ENCODE results near the gene EVI5L. TPM values are rescaled to one million over a fixed set of nuclear protein-coding genes. Genes with fewer than 3 reads are reported as not detected.

EVI5L gene
- total and polyA plus RNA-seq, 2 of the 13 experiments (the other 11 are each of a cell fraction or from before 2014, with no cell fraction given): 1.7 to 2.4 TPM

DNA sequence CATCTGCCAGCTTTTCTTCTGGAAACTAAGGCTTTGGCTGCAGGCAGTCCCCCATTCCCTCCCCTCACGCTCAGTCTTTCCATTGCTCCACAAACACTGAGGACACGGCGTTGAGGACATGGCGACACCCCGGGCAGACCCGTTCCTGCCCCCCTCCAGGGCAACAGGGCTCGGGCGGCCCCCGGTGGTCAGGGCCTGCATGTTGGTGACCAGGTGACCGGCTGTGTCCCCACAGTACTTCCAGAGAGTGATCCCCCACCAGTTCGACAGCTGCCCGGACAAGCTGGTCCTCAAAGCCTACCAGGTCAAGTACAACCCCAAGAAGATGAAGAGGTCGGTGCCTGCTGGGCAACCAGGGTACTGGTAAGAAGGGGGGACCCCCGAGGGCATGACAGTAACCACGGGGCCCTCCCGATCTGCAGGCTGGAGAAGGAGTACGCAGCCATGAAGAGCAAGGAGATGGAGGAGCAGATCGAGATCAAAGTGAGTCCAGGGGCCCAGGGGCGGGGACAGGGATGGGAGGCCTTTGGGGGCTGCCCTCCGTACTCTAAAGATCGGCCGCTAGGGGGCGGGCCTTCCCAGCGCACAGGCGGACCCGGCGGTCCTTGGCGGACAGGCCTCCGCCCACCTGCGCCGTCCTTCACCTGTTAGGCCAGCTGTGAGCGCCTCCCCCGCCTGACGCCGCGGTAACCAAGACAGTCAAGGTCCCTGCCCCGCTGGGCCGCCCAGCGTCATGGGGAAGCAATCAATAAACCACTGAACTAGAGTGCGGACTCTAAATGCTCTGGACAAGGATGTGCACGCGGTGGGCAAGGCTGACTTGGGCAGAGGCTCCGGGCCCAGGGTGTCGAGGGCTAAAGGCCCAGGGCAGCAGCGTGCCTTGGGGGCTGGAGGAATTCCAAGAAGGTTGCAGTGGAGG is 23.1 kb downstream of the EVI5L start (continued):
- TF ChIP-seq, protein P1, sequence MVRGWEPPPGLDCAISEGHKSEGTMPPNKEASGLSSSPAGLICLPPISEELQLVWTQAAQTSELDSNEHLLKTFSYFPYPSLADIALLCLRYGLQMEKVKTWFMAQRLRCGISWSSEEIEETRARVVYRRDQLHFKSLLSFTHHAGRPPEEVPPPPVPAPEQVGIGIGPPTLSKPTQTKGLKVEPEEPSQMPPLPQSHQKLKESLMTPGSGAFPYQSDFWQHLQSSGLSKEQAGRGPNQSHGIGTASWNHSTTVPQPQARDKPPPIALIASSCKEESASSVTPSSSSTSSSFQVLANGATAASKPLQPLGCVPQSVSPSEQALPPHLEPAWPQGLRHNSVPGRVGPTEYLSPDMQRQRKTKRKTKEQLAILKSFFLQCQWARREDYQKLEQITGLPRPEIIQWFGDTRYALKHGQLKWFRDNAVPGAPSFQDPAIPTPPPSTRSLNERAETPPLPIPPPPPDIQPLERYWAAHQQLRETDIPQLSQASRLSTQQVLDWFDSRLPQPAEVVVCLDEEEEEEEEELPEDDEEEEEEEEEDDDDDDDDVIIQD (CRISPR knock-in tag; IDR thresholded peaks at IDR 0.05; ENCODE audit: low read depth): peak; percentile 59; the same call in 1 of the 2 replicates
- TF ChIP-seq MED8 (CRISPR knock-in tag; IDR thresholded peaks at IDR 0.05; ENCODE audit: insufficient replicate concordance): peak; percentile 48
- TF ChIP-seq NR2F6 (IDR thresholded peaks at IDR 0.05): peak; percentile 22; the same call in 1 of the 2 replicates
- peak; percentile 84 for TF ChIP-seq NR2F6 (CRISPR knock-in tag; IDR thresholded peaks at IDR 0.05)
- peak; percentile 57; the same call in 1 of the 2 replicates for TF ChIP-seq ELF4 (CRISPR knock-in tag; IDR thresholded peaks at IDR 0.05; ENCODE audit: borderline replicate concordance)
- TF ChIP-seq ZFAT (CRISPR knock-in tag; conservative IDR thresholded peaks at IDR 0.05): no peak
- TF ChIP-seq, protein P2, sequence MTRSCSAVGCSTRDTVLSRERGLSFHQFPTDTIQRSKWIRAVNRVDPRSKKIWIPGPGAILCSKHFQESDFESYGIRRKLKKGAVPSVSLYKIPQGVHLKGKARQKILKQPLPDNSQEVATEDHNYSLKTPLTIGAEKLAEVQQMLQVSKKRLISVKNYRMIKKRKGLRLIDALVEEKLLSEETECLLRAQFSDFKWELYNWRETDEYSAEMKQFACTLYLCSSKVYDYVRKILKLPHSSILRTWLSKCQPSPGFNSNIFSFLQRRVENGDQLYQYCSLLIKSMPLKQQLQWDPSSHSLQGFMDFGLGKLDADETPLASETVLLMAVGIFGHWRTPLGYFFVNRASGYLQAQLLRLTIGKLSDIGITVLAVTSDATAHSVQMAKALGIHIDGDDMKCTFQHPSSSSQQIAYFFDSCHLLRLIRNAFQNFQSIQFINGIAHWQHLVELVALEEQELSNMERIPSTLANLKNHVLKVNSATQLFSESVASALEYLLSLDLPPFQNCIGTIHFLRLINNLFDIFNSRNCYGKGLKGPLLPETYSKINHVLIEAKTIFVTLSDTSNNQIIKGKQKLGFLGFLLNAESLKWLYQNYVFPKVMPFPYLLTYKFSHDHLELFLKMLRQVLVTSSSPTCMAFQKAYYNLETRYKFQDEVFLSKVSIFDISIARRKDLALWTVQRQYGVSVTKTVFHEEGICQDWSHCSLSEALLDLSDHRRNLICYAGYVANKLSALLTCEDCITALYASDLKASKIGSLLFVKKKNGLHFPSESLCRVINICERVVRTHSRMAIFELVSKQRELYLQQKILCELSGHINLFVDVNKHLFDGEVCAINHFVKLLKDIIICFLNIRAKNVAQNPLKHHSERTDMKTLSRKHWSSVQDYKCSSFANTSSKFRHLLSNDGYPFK (CRISPR knock-in tag; IDR thresholded peaks at IDR 0.05; ENCODE audit: borderline replicate concordance): peak; percentile 76; the same call in 1 of the 2 replicates
- TF ChIP-seq WIZ (CRISPR knock-in tag; IDR thresholded peaks at IDR 0.05): peak; percentile 91
- TF ChIP-seq SMARCC2 (IDR thresholded peaks at IDR 0.05): no peak
- peak; percentile 62; the same call in 1 of the 2 replicates for TF ChIP-seq KDM6A (CRISPR knock-in tag; IDR thresholded peaks at IDR 0.05; ENCODE audit: low read depth)
- peak; percentile 97 for TF ChIP-seq SPEN (CRISPR knock-in tag; IDR thresholded peaks at IDR 0.05; ENCODE audit: low read depth)
- TF ChIP-seq ZNF17 (CRISPR knock-in tag; IDR thresholded peaks at IDR 0.05): no peak
- peak; percentile 94; the same call in 1 of the 2 replicates for TF ChIP-seq SAFB2 (CRISPR knock-in tag; IDR thresholded peaks at IDR 0.05; ENCODE audit: borderline replicate concordance, low read depth)
- peak; percentile 91 for TF ChIP-seq MED1 (CRISPR knock-in tag; IDR thresholded peaks at IDR 0.05)
- TF ChIP-seq, protein P3, sequence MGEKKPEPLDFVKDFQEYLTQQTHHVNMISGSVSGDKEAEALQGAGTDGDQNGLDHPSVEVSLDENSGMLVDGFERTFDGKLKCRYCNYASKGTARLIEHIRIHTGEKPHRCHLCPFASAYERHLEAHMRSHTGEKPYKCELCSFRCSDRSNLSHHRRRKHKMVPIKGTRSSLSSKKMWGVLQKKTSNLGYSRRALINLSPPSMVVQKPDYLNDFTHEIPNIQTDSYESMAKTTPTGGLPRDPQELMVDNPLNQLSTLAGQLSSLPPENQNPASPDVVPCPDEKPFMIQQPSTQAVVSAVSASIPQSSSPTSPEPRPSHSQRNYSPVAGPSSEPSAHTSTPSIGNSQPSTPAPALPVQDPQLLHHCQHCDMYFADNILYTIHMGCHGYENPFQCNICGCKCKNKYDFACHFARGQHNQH (CRISPR knock-in tag; IDR thresholded peaks at IDR 0.05): peak; percentile 90
- TF ChIP-seq CEBPB (IDR thresholded peaks at IDR 0.05; ENCODE audit: borderline replicate concordance, low read depth, low read length): no peak
- 0 out of 2 replicates have a peak, but pooled peaks have one; percentile 42 for TF ChIP-seq ZNF431 (CRISPR knock-in tag; IDR thresholded peaks at IDR 0.05; ENCODE audit: borderline replicate concordance, low read depth)
- peak; percentile 92 for TF ChIP-seq NCOA1 (CRISPR knock-in tag; IDR thresholded peaks at IDR 0.05)
- peak; percentile 12; the same call in 1 of the 2 replicates for TF ChIP-seq ZNF460 (CRISPR knock-in tag; IDR thresholded peaks at IDR 0.05; ENCODE audit: borderline replicate concordance)
- TF ChIP-seq JARID2 (CRISPR knock-in tag; IDR thresholded peaks at IDR 0.05; ENCODE audit: insufficient replicate concordance): peak; percentile 93
- TF ChIP-seq KDM5A (IDR thresholded peaks at IDR 0.05; ENCODE audit: borderline replicate concordance, low read length): no peak; the same call in 1 of the 2 replicates
- TF ChIP-seq AGO1 (IDR thresholded peaks at IDR 0.05; ENCODE audit: low read depth, low read length, poor library complexity, severe bottlenecking): no peak
- TF ChIP-seq TOE1 (CRISPR knock-in tag; IDR thresholded peaks at IDR 0.05): no peak
- TF ChIP-seq HHEX (CRISPR knock-in tag; IDR thresholded peaks at IDR 0.05): peak; percentile 16; the same call in 1 of the 2 replicates
- TF ChIP-seq ZNF557 (CRISPR knock-in tag; IDR thresholded peaks at IDR 0.05): peak; percentile 81
